ENCODE measurements around the gene LRP2BP. TPM values are rescaled to one million over a fixed set of nuclear protein-coding genes. Genes with fewer than 3 reads are reported as not detected.

LRP2BP gene
- total RNA-seq, 1 donor from 2014 or later, result 0.47 TPM

- no peak for DNase-seq (ENCODE audit: low spot score)
- Mint-ChIP-seq H3K9me3 (no peaks in the 10 kb centered on the region), H3K4me3 (no peak overlapping the region), H3K36me3 (ENCODE audit: low read depth) (peaks cover 3% of the 10 kb centered on the region), H3K27me3 (ENCODE audit: insufficient read depth) (peaks cover 2% of the 10 kb centered on the region), H3K27ac (no peak overlapping the region), H3K4me1 (ENCODE audit: low read depth) (peaks cover 32% of the 10 kb centered on the region)
- intact Hi-C loops (cut with micrococcal nuclease), result no loop called here
Measured at GRCh38 chr4:185387957-185388356, 7.8 kb downstream of the LRP2BP start.

GRCh38 chr4:185384930-185385331 is 10.8 kb downstream of the LRP2BP start:
- H3K27ac Mint-ChIP-seq, result no peak overlapping the region
- H3K9me3 Mint-ChIP-seq, result no peaks in the 10 kb centered on the region
- DNase-seq (ENCODE audit: low spot score), result no peak
- peaks cover 7% of the 10 kb centered on the region for H3K36me3 Mint-ChIP-seq (ENCODE audit: low read depth)
- peaks cover 22% of the 10 kb centered on the region for H3K4me1 Mint-ChIP-seq (ENCODE audit: low read depth)
- no peaks in the 10 kb centered on the region for H3K27me3 Mint-ChIP-seq (ENCODE audit: insufficient read depth)
- intact Hi-C loops (cut with micrococcal nuclease), result no loop called here
- no peak overlapping the region for H3K4me3 Mint-ChIP-seq

- H3K36me3 Mint-ChIP-seq (ENCODE audit: low read depth), result peaks cover 7% of the 10 kb centered on the region
- no peak overlapping the region for H3K4me3 Mint-ChIP-seq
- no peak overlapping the region for H3K27ac Mint-ChIP-seq
- no peaks in the 10 kb centered on the region for H3K9me3 Mint-ChIP-seq
- no peak for DNase-seq (ENCODE audit: low spot score)
- peaks cover 22% of the 10 kb centered on the region for H3K4me1 Mint-ChIP-seq (ENCODE audit: low read depth)
- no peaks in the 10 kb centered on the region for H3K27me3 Mint-ChIP-seq (ENCODE audit: insufficient read depth)
- intact Hi-C loops (cut with micrococcal nuclease), result no loop called here
Measured at GRCh38 chr4:185384061-185384460, 11.7 kb downstream of the LRP2BP start.

- Mint-ChIP-seq H3K4me3 (no peak overlapping the region), H3K27ac (no peak overlapping the region), H3K9me3 (no peaks in the 10 kb centered on the region), H3K36me3 (ENCODE audit: low read depth) (peaks cover 7% of the 10 kb centered on the region), H3K4me1 (ENCODE audit: low read depth) (peaks cover 22% of the 10 kb centered on the region), H3K27me3 (ENCODE audit: insufficient read depth) (no peaks in the 10 kb centered on the region)
- intact Hi-C loops (cut with micrococcal nuclease), result no loop called here
- no peak for DNase-seq (ENCODE audit: low spot score)
Measured at GRCh38 chr4:185383451-185383850, 12.3 kb downstream of the LRP2BP start.

GRCh38 chr4:185382754-185383153 is 13.0 kb downstream of the LRP2BP start:
- Mint-ChIP-seq H3K36me3 (ENCODE audit: low read depth) (peaks cover 7% of the 10 kb centered on the region), H3K4me3 (no peak overlapping the region), H3K9me3 (no peaks in the 10 kb centered on the region), H3K27me3 (ENCODE audit: insufficient read depth) (no peaks in the 10 kb centered on the region), H3K4me1 (ENCODE audit: low read depth) (peaks cover 22% of the 10 kb centered on the region), H3K27ac (no peak overlapping the region)
- intact Hi-C loops (cut with micrococcal nuclease), result no loop called here
- DNase-seq (ENCODE audit: low spot score), result no peak

GRCh38 chr4:185381288-185382196 is 14.2 kb downstream of the LRP2BP start:
- H3K27me3 Mint-ChIP-seq (ENCODE audit: insufficient read depth), result no peaks in the 10 kb centered on the region
- H3K4me3 Mint-ChIP-seq, result no peak overlapping the region
- H3K27ac Mint-ChIP-seq, result no peak overlapping the region
- intact Hi-C loops (cut with micrococcal nuclease), result no loop called here
- H3K36me3 Mint-ChIP-seq (ENCODE audit: low read depth), result peaks cover 7% of the 10 kb centered on the region
- peaks cover 22% of the 10 kb centered on the region for H3K4me1 Mint-ChIP-seq (ENCODE audit: low read depth)
- DNase-seq (ENCODE audit: low spot score), result no peak
- no peaks in the 10 kb centered on the region for H3K9me3 Mint-ChIP-seq

GRCh38 chr4:185380320-185380719 is 15.4 kb downstream of the LRP2BP start:
- H3K36me3 Mint-ChIP-seq (ENCODE audit: low read depth), result peaks cover 9% of the 10 kb centered on the region
- no peak for DNase-seq (ENCODE audit: low spot score)
- H3K9me3 Mint-ChIP-seq, result no peaks in the 10 kb centered on the region
- no peak overlapping the region for H3K27ac Mint-ChIP-seq
- no peaks in the 10 kb centered on the region for H3K27me3 Mint-ChIP-seq (ENCODE audit: insufficient read depth)
- intact Hi-C loops (cut with micrococcal nuclease), result no loop called here
- peaks cover 14% of the 10 kb centered on the region for H3K4me1 Mint-ChIP-seq (ENCODE audit: low read depth)
- no peak overlapping the region for H3K4me3 Mint-ChIP-seq

- intact Hi-C loops (cut with micrococcal nuclease), result no loop called here
- H3K4me1 Mint-ChIP-seq (ENCODE audit: low read depth), result peaks cover 7% of the 10 kb centered on the region
- peaks cover 7% of the 10 kb centered on the region for H3K36me3 Mint-ChIP-seq (ENCODE audit: low read depth)
- no peak overlapping the region for H3K27ac Mint-ChIP-seq
- no peaks in the 10 kb centered on the region for H3K27me3 Mint-ChIP-seq (ENCODE audit: insufficient read depth)
- no peak for DNase-seq (ENCODE audit: low spot score)
- no peaks in the 10 kb centered on the region for H3K9me3 Mint-ChIP-seq
- H3K4me3 Mint-ChIP-seq, result no peak overlapping the region
Measured at GRCh38 chr4:185379326-185380295, 16.1 kb downstream of the LRP2BP start.

- Mint-ChIP-seq H3K4me3 (no peak overlapping the region), H3K9me3 (no peaks in the 10 kb centered on the region), H3K36me3 (ENCODE audit: low read depth) (peaks cover 7% of the 10 kb centered on the region), H3K27ac (no peak overlapping the region), H3K27me3 (ENCODE audit: insufficient read depth) (no peaks in the 10 kb centered on the region), H3K4me1 (ENCODE audit: low read depth) (no peaks in the 10 kb centered on the region)
- DNase-seq (ENCODE audit: low spot score), result no peak
- intact Hi-C loops (cut with micrococcal nuclease), result no loop called here
Measured at GRCh38 chr4:185378264-185378663, 17.5 kb downstream of the LRP2BP start.

- peaks cover 7% of the 10 kb centered on the region for H3K36me3 Mint-ChIP-seq (ENCODE audit: low read depth)
- intact Hi-C loops (cut with micrococcal nuclease), result no loop called here
Measured at GRCh38 chr4:185374573-185374972, 21.2 kb downstream of the LRP2BP start.

GRCh38 chr4:185374027-185374426 is 21.7 kb downstream of the LRP2BP start:
- Mint-ChIP-seq H3K36me3 (ENCODE audit: low read depth) (peaks cover 7% of the 10 kb centered on the region), H3K4me1 (ENCODE audit: low read depth) (no peaks in the 10 kb centered on the region), H3K4me3 (no peak overlapping the region), H3K9me3 (no peaks in the 10 kb centered on the region), H3K27ac (no peak overlapping the region), H3K27me3 (ENCODE audit: insufficient read depth) (no peaks in the 10 kb centered on the region)
- DNase-seq (ENCODE audit: low spot score), result no peak
- intact Hi-C loops (cut with micrococcal nuclease), result no loop called here

More at GRCh38 chr4:185374573-185374972, 21.2 kb downstream of the LRP2BP start:
- no peak overlapping the region for H3K27ac Mint-ChIP-seq
- no peak overlapping the region for H3K4me3 Mint-ChIP-seq
- DNase-seq (ENCODE audit: low spot score), result no peak
- H3K27me3 Mint-ChIP-seq (ENCODE audit: insufficient read depth), result no peaks in the 10 kb centered on the region
- no peaks in the 10 kb centered on the region for H3K4me1 Mint-ChIP-seq (ENCODE audit: low read depth)
- no peaks in the 10 kb centered on the region for H3K9me3 Mint-ChIP-seq

GRCh38 chr4:185371702-185372101 is 24.0 kb downstream of the LRP2BP start:
- Mint-ChIP-seq H3K9me3 (no peaks in the 10 kb centered on the region), H3K4me1 (ENCODE audit: low read depth) (no peaks in the 10 kb centered on the region)
- intact Hi-C loops (cut with micrococcal nuclease), result no loop called here

More at GRCh38 chr4:185371702-185372101, 24.0 kb downstream of the LRP2BP start:
- Mint-ChIP-seq H3K27ac (no peak overlapping the region), H3K27me3 (ENCODE audit: insufficient read depth) (no peaks in the 10 kb centered on the region), H3K36me3 (ENCODE audit: low read depth) (peaks cover 7% of the 10 kb centered on the region), H3K4me3 (no peak overlapping the region)
- no peak for DNase-seq (ENCODE audit: low spot score)

Data from activated T-helper 1 cell treated with anti-CD3 and anti-CD28 coated beads, Interleukin-12 subunit alpha, Interleukin-12 subunit beta, Interleukin-2, Interleukin-4 antibody, amounts not matched to agents 30 ng/mL and 10 ng/mL and 1 ng/mL, durations not matched to agents 14 hours and 24 hours and 36 hours (primary cell).